ENCODE data around the gene CEP104. TPM values are rescaled to one million over a fixed set of nuclear protein-coding genes. Genes with fewer than 3 reads are reported as not detected.

The CEP104 gene
- total RNA-seq, 1 experiment from 2014 or later = 44.1 TPM

DNA sequence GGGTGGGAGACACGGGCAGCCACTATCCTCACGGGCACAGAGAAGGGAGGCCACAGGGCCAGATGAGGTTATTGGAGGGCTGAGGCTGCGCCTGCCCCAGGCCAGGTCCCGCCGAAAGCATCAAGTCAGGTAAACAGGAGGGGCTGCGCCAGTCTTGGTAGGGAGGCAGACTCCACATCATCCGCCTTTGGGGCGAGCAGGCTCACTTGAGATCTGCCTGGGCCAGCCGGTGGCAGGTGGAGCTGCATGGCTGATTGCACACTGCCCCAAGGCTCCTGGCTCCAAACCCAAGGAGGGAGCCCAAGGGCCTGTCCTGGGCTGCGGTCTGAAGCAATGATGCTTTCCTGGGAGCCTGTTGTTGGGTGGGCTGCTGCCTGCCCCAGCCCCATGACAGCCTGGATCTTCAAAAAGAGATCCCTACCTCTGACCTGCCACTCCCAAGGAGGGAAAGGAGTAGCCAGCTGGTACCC lies 79.9 kb downstream of the CEP104 start:
- no peak overlapping the region for H3K4me2 ChIP-seq (ENCODE audit: low read length)
- ChIA-PET CTCF (interaction anchor here (2.3 kb wide), 1 partner anchor 19 kb away, joined by 10 read pairs; the partner anchor contains the start of gene LRRC47), RAD21 (ENCODE audit: low non-redundant PET in 1 of 2, low total read pairs in 2 of 2, uncharacterized antibody in 2 of 2, unreplicated experiment in 2 of 2) (no interaction called here), POLR2A (no interaction called here)
- DNase-seq (ENCODE audit: low read depth, low spot score) = no peak
- H3K9me3 ChIP-seq (ENCODE audit: control insufficient read depth in 1 of 2, insufficient read depth in 1 of 2, low read depth in 1 of 2, low read length in 2 of 2) = no peaks in the 10 kb centered on the region
- intact Hi-C loops (cut with micrococcal nuclease) = no loop called here
- H3K27me3 ChIP-seq (ENCODE audit: insufficient read depth, low read length) = no peaks in the 10 kb centered on the region
- no peaks in the 10 kb centered on the region for H3K9me2 ChIP-seq (ENCODE audit: insufficient read depth)
- TF ChIP-seq EZH2 (IDR thresholded peaks at IDR 0.05) (no peak), ZBTB33 (IDR thresholded peaks at IDR 0.05; ENCODE audit: extremely low read depth, insufficient replicate concordance, low read length) (no peak), MAX (IDR thresholded peaks at IDR 0.05) (no peak), FOSL1 (IDR thresholded peaks at IDR 0.05; ENCODE audit: low read depth) (no peak), JUND (IDR thresholded peaks at IDR 0.05) (no peak), EGR1 (IDR thresholded peaks at IDR 0.05; ENCODE audit: low read depth) (no peak), SIN3A (IDR thresholded peaks at IDR 0.05; ENCODE audit: low read depth) (no peak), POLR2A (IDR thresholded peaks at IDR 0.05; ENCODE audit: borderline replicate concordance, extremely low read depth, insufficient read depth, insufficient read length) (no peak), SP1 (IDR thresholded peaks at IDR 0.05; ENCODE audit: low read depth) (no peak), ZFX (IDR thresholded peaks at IDR 0.05) (no peak), RAD21 (IDR thresholded peaks at IDR 0.05; ENCODE audit: low read depth) (no peak), CEBPB (IDR thresholded peaks at IDR 0.05; ENCODE audit: low read depth) (no peak), SRF (IDR thresholded peaks at IDR 0.05; ENCODE audit: low read depth) (no peak), ZNF274 (IDR thresholded peaks at IDR 0.05; ENCODE audit: low read depth, low read length) (no peak), POLR2AphosphoS5 (IDR thresholded peaks at IDR 0.05; ENCODE audit: low read depth, low read length) (no peak), EZH2phosphoT487 (IDR thresholded peaks at IDR 0.05; ENCODE audit: borderline replicate concordance) (no peak), ELF1 (IDR thresholded peaks at IDR 0.05; ENCODE audit: borderline replicate concordance, low read depth) (no peak), YY1 (IDR thresholded peaks at IDR 0.05; ENCODE audit: extremely low read depth, insufficient replicate concordance, low read depth, low read length) (no peak)
- TF ChIP-seq, protein P1, sequence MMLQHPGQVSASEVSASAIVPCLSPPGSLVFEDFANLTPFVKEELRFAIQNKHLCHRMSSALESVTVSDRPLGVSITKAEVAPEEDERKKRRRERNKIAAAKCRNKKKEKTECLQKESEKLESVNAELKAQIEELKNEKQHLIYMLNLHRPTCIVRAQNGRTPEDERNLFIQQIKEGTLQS (IDR thresholded peaks at IDR 0.05) = no peak
- TF ChIP-seq, protein P2, sequence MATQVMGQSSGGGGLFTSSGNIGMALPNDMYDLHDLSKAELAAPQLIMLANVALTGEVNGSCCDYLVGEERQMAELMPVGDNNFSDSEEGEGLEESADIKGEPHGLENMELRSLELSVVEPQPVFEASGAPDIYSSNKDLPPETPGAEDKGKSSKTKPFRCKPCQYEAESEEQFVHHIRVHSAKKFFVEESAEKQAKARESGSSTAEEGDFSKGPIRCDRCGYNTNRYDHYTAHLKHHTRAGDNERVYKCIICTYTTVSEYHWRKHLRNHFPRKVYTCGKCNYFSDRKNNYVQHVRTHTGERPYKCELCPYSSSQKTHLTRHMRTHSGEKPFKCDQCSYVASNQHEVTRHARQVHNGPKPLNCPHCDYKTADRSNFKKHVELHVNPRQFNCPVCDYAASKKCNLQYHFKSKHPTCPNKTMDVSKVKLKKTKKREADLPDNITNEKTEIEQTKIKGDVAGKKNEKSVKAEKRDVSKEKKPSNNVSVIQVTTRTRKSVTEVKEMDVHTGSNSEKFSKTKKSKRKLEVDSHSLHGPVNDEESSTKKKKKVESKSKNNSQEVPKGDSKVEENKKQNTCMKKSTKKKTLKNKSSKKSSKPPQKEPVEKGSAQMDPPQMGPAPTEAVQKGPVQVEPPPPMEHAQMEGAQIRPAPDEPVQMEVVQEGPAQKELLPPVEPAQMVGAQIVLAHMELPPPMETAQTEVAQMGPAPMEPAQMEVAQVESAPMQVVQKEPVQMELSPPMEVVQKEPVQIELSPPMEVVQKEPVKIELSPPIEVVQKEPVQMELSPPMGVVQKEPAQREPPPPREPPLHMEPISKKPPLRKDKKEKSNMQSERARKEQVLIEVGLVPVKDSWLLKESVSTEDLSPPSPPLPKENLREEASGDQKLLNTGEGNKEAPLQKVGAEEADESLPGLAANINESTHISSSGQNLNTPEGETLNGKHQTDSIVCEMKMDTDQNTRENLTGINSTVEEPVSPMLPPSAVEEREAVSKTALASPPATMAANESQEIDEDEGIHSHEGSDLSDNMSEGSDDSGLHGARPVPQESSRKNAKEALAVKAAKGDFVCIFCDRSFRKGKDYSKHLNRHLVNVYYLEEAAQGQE (IDR thresholded peaks at IDR 0.05; ENCODE audit: low read depth) = no peak
- H3K9ac ChIP-seq (ENCODE audit: low read length) = no peak overlapping the region
- H4K20me1 ChIP-seq (ENCODE audit: insufficient read depth) = no peaks in the 10 kb centered on the region
- H3K79me2 ChIP-seq (ENCODE audit: insufficient read depth, low read length) = no peaks in the 10 kb centered on the region
- BruUV-seq (replicated peaks) = no TSS peak
- no peak for ATAC-seq
- H3K4me1 ChIP-seq (ENCODE audit: control insufficient read depth in 1 of 2, insufficient read depth in 2 of 2, low read length in 2 of 2) = peaks cover 22 to 34% of the 10 kb centered on the region in 2 experiments
- H2AFZ ChIP-seq (ENCODE audit: low read depth, low read length, poor library complexity, severe bottlenecking) = no peak overlapping the region
- H3K36me3 ChIP-seq (ENCODE audit: control insufficient read depth in 1 of 2, insufficient read depth in 2 of 2, low read length in 2 of 2) = peaks cover 10 to 21% of the 10 kb centered on the region in 2 experiments; a peak in 3 of 4 replicates
- H3K4me3 ChIP-seq (replicated peaks in 1 of 2; ENCODE audit: low read depth in 1 of 2, low read length in 2 of 2) = no peak overlapping the region
- H3K27ac ChIP-seq (ENCODE audit: low read depth, low read length) = no peak overlapping the region

All from HCT116 (cell line).